Heart right ventricle (tissue), 16 donors: ENCODE data around the gene PPP6C. TPM values are rescaled to one million over a fixed set of nuclear protein-coding genes. Genes with fewer than 3 reads are reported as not detected.
"Not testable (repeated sequence)": the region's sequence is repeated elsewhere in the genome, so short reads cannot be mapped to it uniquely, and the experiment has no call there.

Source experiments
- ATAC-seq, 8 donors: fragments of 200-7000 bp; cut with Tn5 transposase; one replicate each; pipeline ENCODE4 v1.9.1; 2020; ENCODE audit warnings: mild to moderate bottlenecking in 8 of 8, moderate library complexity in 8 of 8, moderate number of reproducible peaks in 1 of 8
- DNase-seq, 2 donors: peaks; one replicate each; pipeline ENCODE4 v3.0.0-alpha.2; 2020
- H3K27ac ChIP-seq, 10 donors: fragments of 200-600 bp; sonication (generic) in 2 of 10; one replicate each; pipeline versions ENCODE4 v1.5.0 to v1.8.0; 2020 to 2022; ENCODE audit warnings: mild to moderate bottlenecking in 3 of 10
- H3K27me3 ChIP-seq, 7 donors: fragments of 200-600 bp; one replicate each; pipeline ENCODE4 v1.8.0; 2021 to 2022; ENCODE audit warnings: mild to moderate bottlenecking in 2 of 7
- H3K36me3 ChIP-seq, 9 donors: fragments of 200-600 bp; sonication (generic) in 1 of 9; one replicate each; pipeline versions ENCODE4 v1.5.0 to v1.8.0; 2020 to 2022; ENCODE audit warnings: mild to moderate bottlenecking in 2 of 9
- H3K4me1 ChIP-seq, 9 donors: fragments of 200-600 bp; sonication (generic) in 1 of 9; one replicate each; pipeline versions ENCODE4 v1.5.0 to v1.8.0; 2020 to 2022; ENCODE audit warnings: mild to moderate bottlenecking in 4 of 9
- H3K4me3 ChIP-seq, 10 donors: fragments of 200-600 bp; sonication (generic) in 2 of 10; one replicate each; pipeline versions ENCODE4 v1.5.0 to v1.8.0; 2020 to 2022; ENCODE audit warnings: mild to moderate bottlenecking in 7 of 10, moderate library complexity in 2 of 10
- H3K9me3 ChIP-seq, 11 donors: fragments of 200-600 bp in 10 of 11; sonication (generic) in 2 of 11; one replicate each; pipeline versions ENCODE4 v1.5.0 to v1.8.0; 2013 to 2022; ENCODE audit warnings: mild to moderate bottlenecking in 2 of 11, control low read depth in 1 of 11, moderate library complexity in 1 of 11
- WGBS, 2 donors: extraction: QIAGEN DNeasy Blood & Tissue Kit; methylation state at CpG; one replicate each; pipeline ENCODE4 v1.1.7; 2013; ENCODE audit warnings: inconsistent platforms in 1 of 2; 5-methylcytosine and 5-hydroxymethylcytosine counted together
- intact Hi-C, 10 donors: fragments of 100-400 bp; cut with DNase I; formaldehyde crosslinking; loops; one replicate each; pipeline versions ENCODE4 v1.11.1 to v1.14.2; 2022
- polyA plus RNA-seq, 2 donors: library from polyadenylated mRNA; stranded (reverse); fragments of 200-250 nt; gene quantifications; one replicate each; pipeline ENCODE4 v1.2.3, GENCODE V29; 2013
- total RNA-seq, 10 donors: library from RNA; stranded (reverse); fragmentation: NEBNext Ultra II Directional in 3 of 10; extraction: Animal tissue kit (Norgen Biotek cat#: 25700) in 3 of 10; gene quantifications; one replicate each; pipeline versions ENCODE4 v1.2.1 to v1.2.4, GENCODE V29; 2021 to 2023
- TF ChIP-seq, protein P1 (sequence below), 9 donors: fragments of 200-600 bp; sonication (generic) in 2 of 9; IDR thresholded peaks; one replicate each; pipeline versions ENCODE4 v1.5.0 to v1.8.0; 2021 to 2022; ENCODE audit warnings: antibody characterized with exemption in 9 of 9, mild to moderate bottlenecking in 5 of 9, moderate library complexity in 1 of 9
- donor health status: Arrhythmogenic right ventricular cardiomyopathy.
- donor health status: ischemic (EF 13 %, LVEDD 7.1; RV severe dilation, severe dysfunction).
- donor health status: healthy with polysubstance abuse.
- donor health status: DM: no; HTN: yes; CAD: no.
- donor health status: DM: no; HTN: no; CAD: no.
- donor health status: ischemic (EF 25% LVEDD 6.9; RV normal size, moderate dysfunction).
- donor health status: ischemic (EF 25% LVEDD 5.7; RV mildly dilated, moderate dysfunction).
- donor health status: healthy.
- donor health status: DM: yes; HTN: yes; CAD: no.
- donor health status: Ischemic cardiomyopathy.
- donor health status: ischemic (EF 35%, LVEDD 5.7; RV mildly dilated, moderate dysfunction).
- donor health status: nonischemic (EF 11% LVEDD 7.7; RV severe dilation, severe dysfunction).
- donor health status: DM: yes; HTN: yes; CAD: no.
- donor health status: PGD.
- donor health status: ischemic (EF 29% LVEDD 5.4; RV normal size, mild dysfunction).
- donor health status: nonischemic (EF 23%, LVEDD 6.1; RV moderate dilation, normal function).

The PPP6C gene
- total and polyA plus RNA-seq, 12 donors: 10.3 to 41.5 (median 37.4) TPM

DNA sequence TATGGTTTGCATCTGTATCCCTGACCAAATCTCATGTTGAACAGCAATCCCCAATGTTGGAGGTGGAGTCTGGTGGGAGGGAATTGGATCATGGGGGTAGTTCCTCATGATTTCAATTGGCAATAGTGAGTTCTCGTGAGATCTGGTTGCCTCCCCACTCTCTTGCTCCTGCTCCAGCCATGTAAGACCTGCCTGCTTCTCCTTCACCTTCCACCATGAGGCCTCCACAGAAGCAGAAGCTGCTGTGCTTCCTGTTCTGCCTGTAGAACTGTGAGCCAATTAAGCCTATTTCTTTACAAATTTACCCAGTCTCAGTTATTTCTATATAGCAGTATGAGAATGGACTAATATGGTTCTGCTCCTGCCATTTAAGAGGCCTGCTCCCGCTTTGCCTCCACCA is 79.1 kb downstream of the PPP6C start:
- TF ChIP-seq, protein P1, sequence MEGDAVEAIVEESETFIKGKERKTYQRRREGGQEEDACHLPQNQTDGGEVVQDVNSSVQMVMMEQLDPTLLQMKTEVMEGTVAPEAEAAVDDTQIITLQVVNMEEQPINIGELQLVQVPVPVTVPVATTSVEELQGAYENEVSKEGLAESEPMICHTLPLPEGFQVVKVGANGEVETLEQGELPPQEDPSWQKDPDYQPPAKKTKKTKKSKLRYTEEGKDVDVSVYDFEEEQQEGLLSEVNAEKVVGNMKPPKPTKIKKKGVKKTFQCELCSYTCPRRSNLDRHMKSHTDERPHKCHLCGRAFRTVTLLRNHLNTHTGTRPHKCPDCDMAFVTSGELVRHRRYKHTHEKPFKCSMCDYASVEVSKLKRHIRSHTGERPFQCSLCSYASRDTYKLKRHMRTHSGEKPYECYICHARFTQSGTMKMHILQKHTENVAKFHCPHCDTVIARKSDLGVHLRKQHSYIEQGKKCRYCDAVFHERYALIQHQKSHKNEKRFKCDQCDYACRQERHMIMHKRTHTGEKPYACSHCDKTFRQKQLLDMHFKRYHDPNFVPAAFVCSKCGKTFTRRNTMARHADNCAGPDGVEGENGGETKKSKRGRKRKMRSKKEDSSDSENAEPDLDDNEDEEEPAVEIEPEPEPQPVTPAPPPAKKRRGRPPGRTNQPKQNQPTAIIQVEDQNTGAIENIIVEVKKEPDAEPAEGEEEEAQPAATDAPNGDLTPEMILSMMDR (IDR thresholded peaks at IDR 0.05): no peak
- Histone ChIP-seq H3K4me1 (no peaks in the 10 kb centered on the region), H3K27me3 (no peaks in the 10 kb centered on the region), H3K4me3 (no peak overlapping the region), H3K36me3 (no peaks in the 10 kb centered on the region), H3K27ac (no peak overlapping the region), H3K9me3 (peaks cover 0 to 24% (median 0%) of the 10 kb centered on the region in 11 donors)
- no peak for DNase-seq
- no peak for ATAC-seq
- WGBS, 2 donors: 96 to 100% methylated on average over 2 of the region's 2 CpGs
- intact Hi-C loops: no loop called here

DNA sequence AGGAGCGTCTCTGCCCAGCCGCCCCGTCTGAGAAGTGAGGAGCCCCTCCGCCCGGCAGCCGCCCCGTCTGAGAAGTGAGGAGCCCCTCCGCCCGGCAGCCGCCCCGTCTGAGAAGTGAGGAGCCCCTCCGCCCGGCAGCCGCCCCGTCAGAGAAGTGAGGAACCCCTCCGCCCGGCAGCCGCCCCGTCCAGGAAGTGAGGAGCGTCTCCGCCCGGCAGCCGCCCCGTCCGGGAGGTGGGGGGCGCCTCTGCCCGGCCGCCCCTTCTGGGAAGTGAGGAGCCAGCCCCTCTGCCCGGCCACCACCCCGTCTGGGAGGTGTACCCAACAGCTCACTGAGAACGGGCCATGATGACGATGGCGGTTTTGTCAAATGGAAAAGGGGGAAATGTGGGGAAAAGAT is 81.1 kb downstream of the PPP6C start:
- peaks cover 0 to 17% (median 0%) of the 10 kb centered on the region in 11 donors for H3K9me3 ChIP-seq
- ATAC-seq, H3K27me3 ChIP-seq, DNase-seq, H3K27ac ChIP-seq, H3K36me3 ChIP-seq, H3K4me1 ChIP-seq, H3K4me3 ChIP-seq, intact Hi-C loops: not testable (repeated sequence)
- WGBS, 2 donors: 97 to 98% methylated on average over 24 to 26 of the region's 33 CpGs

DNA sequence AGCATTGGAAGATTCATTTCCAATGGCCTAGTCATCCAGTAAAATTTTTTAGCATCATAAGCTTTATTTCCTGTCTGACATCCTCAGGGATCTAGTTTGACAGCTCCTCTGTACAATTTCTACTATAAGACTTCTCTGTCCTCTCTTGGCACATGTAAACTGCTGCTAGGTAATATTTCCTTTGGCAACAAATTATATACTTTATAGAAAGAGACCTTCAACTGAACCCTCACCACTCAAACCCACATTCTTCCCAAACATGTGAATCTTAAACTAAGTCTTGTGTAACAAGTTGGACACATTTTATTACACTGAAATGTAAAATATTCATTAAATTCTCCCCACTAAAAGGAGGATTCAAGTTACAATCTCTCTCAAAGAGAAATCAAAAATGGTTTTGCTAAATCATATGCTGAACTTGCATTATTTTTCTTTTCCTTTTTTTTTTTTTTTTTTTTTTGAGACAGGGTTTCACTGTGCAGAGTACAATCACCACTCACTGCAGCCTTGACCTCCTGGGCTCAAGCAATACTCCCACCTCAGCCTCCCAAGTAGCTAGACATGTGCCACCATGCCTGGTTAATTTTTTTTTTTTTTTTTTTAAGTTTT is 83.2 kb downstream of the PPP6C start:
- Histone ChIP-seq H3K27me3 (no peaks in the 10 kb centered on the region), H3K4me1 (peaks cover 0 to 12% (median 8%) of the 10 kb centered on the region in 9 donors), H3K9me3 (peaks cover 0 to 2% (median 0%) of the 10 kb centered on the region in 11 donors), H3K27ac (no peak overlapping the region), H3K36me3 (no peaks in the 10 kb centered on the region), H3K4me3 (no peak overlapping the region)
- ATAC-seq (no peak), DNase-seq (no peak)
- intact Hi-C loops: no loop called here
- TF ChIP-seq, protein P1 (IDR thresholded peaks at IDR 0.05): no peak

DNA sequence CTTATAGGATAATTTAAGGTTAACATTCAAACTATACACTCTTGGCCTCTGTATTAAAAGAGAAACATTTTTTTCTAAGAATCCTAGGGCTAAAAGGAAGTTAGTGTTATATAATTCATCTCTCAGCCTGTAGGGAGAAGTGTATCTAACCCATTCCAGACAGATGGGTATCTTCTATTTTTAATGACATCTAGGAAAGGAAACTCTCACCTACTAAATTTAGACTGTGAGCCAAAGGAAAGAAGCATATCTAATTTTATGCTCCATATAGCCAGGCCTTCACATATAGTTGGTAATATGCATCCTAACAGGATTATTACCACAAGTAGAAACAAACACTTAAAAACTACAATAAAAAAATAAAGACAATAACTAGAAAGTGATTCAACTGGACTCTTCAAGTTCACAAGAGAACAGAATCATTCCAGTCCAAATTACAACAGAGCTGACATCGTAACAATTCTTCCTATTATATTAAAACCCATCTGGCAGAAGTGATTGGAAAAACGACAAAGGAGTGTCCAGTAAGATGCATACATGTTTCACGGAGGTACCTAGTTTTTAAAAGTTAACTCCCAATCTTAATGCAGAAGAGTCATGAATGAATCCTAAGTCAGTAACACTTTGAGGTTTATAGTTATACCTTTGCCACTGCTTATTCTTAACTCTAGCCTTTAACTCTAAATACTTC is 85.7 kb downstream of the PPP6C start:
- TF ChIP-seq, protein P1 (IDR thresholded peaks at IDR 0.05): no peak
- intact Hi-C loops: no loop called here
- Histone ChIP-seq H3K27me3 (no peaks in the 10 kb centered on the region), H3K4me3 (no peak overlapping the region), H3K4me1 (peaks cover 0 to 15% (median 9%) of the 10 kb centered on the region in 9 donors), H3K36me3 (no peaks in the 10 kb centered on the region), H3K9me3 (no peaks in the 10 kb centered on the region), H3K27ac (no peak overlapping the region)
- DNase-seq (no peak), ATAC-seq (no peak)
- WGBS, 2 donors: 57 to 65% methylated on average over 3 of the region's 3 CpGs

DNA sequence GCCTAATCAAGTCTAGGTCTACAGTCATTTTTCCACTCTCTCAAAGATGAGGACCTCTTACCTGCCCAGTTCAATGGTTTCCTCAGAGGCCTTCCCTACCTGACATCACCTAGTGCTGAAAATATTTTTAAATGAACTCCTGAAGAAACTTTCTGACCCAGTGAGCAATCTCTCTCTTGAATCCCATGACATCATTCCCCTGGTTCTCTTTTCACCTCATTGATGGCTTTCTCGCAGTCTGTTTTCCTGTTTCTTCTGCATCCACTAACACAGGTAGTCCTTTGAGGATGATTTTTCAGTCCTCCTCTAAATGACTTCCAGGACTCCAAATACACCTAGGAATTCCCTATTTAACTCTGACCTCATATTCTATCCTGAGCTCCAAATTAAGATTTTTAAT is 86.6 kb downstream of the PPP6C start:
- no peak for DNase-seq
- no peak for ATAC-seq
- intact Hi-C loops: no loop called here
- WGBS, 2 donors: 93 to 100% methylated on average over 1 of the region's 1 CpG
- no peaks in the 10 kb centered on the region for H3K9me3 ChIP-seq
- peaks cover 0 to 15% (median 9%) of the 10 kb centered on the region in 9 donors for H3K4me1 ChIP-seq
- H3K27ac ChIP-seq: no peak overlapping the region
- no peaks in the 10 kb centered on the region for H3K27me3 ChIP-seq
- no peak overlapping the region for H3K4me3 ChIP-seq
- TF ChIP-seq, protein P1 (IDR thresholded peaks at IDR 0.05): no peak
- H3K36me3 ChIP-seq: no peaks in the 10 kb centered on the region
